Naive thymus-derived CD4-positive, alpha-beta T cell (primary cell): Measurements from ENCODE around the gene PEAR1. TPM values are rescaled to one million over a fixed set of nuclear protein-coding genes. Genes with fewer than 3 reads are reported as not detected.

ENCODE experiments used
- ATAC-seq: fragments of 150-1000 bp; cut with Tn5 transposase; 2 replicates; pipeline ENCODE4 v1.10.0; 2021; ENCODE audit warnings: mild to moderate bottlenecking, moderate library complexity
- CTCF ChIA-PET: fragments of 350-600 bp; sonication (Branson Sonifier 250); formaldehyde crosslinking; loops from one replicate; lab custom pipeline; 2021; ENCODE audit warnings: antibody characterized with exemption; lab: Charles Lee
- POLR2A ChIA-PET: fragments of 350-600 bp; sonication (Branson Sonifier 250); formaldehyde crosslinking; loops from one replicate; lab custom pipeline; 2021; ENCODE audit warnings: antibody characterized with exemption, inconsistent platforms; lab: Charles Lee
- DNase-seq, 9 donors: peaks; one replicate each; pipeline versions ENCODE4 v3.0.0 to v3.0.0-alpha.2; 2020 to 2022; ENCODE audit warnings: mixed read lengths in 1 of 9
- H3K27ac ChIP-seq: one replicate; pipeline ENCODE4 v1.7.0; 2013; ENCODE audit warnings: mild to moderate bottlenecking, low read depth, low read length, moderate library complexity
- H3K27me3 ChIP-seq, 2 donors: one replicate each; pipeline ENCODE4 v1.7.0; 2013; ENCODE audit warnings: low read length in 2 of 2, mild to moderate bottlenecking in 2 of 2, moderate library complexity in 2 of 2; ENCODE audit not compliant: control insufficient read depth in 2 of 2, insufficient read depth in 2 of 2
- H3K36me3 ChIP-seq, 3 experiments: 1 replicate in 2 of 3; 2 replicates in 1 of 3; pipeline ENCODE4 v1.7.0; 2013; ENCODE audit warnings: low read length in 3 of 3, mild to moderate bottlenecking in 3 of 3, moderate library complexity in 1 of 3; ENCODE audit not compliant: insufficient read depth in 3 of 3, control insufficient read depth in 2 of 3
- H3K4me1 ChIP-seq, 2 donors: one replicate each; pipeline ENCODE4 v1.7.0; 2013; ENCODE audit warnings: low read length in 2 of 2, mild to moderate bottlenecking in 2 of 2, moderate library complexity in 1 of 2; ENCODE audit not compliant: control insufficient read depth in 2 of 2, insufficient read depth in 2 of 2
- H3K4me3 ChIP-seq: 2 replicates; pipeline ENCODE4 v1.7.0; 2013; ENCODE audit warnings: mild to moderate bottlenecking, low read length
- H3K9me3 ChIP-seq, 3 experiments: 1 replicate in 2 of 3; 2 replicates in 1 of 3; pipeline ENCODE4 v1.7.0; 2013; ENCODE audit warnings: low read length in 3 of 3; ENCODE audit not compliant: control insufficient read depth in 2 of 3
- H3K27ac Mint-ChIP-seq, 9 donors: one replicate each; pipeline ENCODE4 v1.8.0; 2020 to 2022; ENCODE audit warnings: mixed read lengths in 9 of 9, mild to moderate bottlenecking in 8 of 9, moderate library complexity in 5 of 9, inconsistent platforms in 2 of 9
- H3K27me3 Mint-ChIP-seq, 5 donors: one replicate each; pipeline ENCODE4 v1.8.0; 2021 to 2022; ENCODE audit warnings: mixed read lengths in 5 of 5, mild to moderate bottlenecking in 1 of 5
- H3K36me3 Mint-ChIP-seq, 5 donors: one replicate each; pipeline ENCODE4 v1.8.0; 2020 to 2022; ENCODE audit warnings: mixed read lengths in 5 of 5, mild to moderate bottlenecking in 3 of 5, inconsistent platforms in 1 of 5
- H3K4me1 Mint-ChIP-seq, 7 donors: one replicate each; pipeline ENCODE4 v1.8.0; 2020 to 2022; ENCODE audit warnings: mixed read lengths in 7 of 7, mild to moderate bottlenecking in 3 of 7, inconsistent platforms in 1 of 7
- H3K4me3 Mint-ChIP-seq, 10 donors: one replicate each; pipeline ENCODE4 v1.8.0; 2020 to 2022; ENCODE audit warnings: mild to moderate bottlenecking in 10 of 10, mixed read lengths in 10 of 10, moderate library complexity in 6 of 10, inconsistent platforms in 2 of 10
- H3K9me3 Mint-ChIP-seq, 11 donors: one replicate each; pipeline ENCODE4 v1.8.0; 2020 to 2022; ENCODE audit warnings: mixed read lengths in 11 of 11, mild to moderate bottlenecking in 4 of 11, inconsistent platforms in 1 of 11, moderate library complexity in 1 of 11
- intact Hi-C, 2 donors: fragments of 100-400 bp; cut with micrococcal nuclease; formaldehyde crosslinking; loops; one replicate each; pipeline ENCODE4 v1.15.1; 2023
- microRNA-seq: library from miRNA; unstranded; fragments of <30 nt; microRNA quantifications from one replicate; pipeline ENCODE4 v1.2.0, GENCODE V29; 2022; ENCODE audit warnings: borderline microRNAs expressed
- polyA plus RNA-seq, 2 donors: library from polyadenylated mRNA; unstranded; fragments of 300-500 nt; fragmentation: Illumina TruSeq; gene quantifications; one replicate each; pipeline ENCODE4 v1.2.3, GENCODE V29; 2021
- total RNA-seq, 6 experiments: library from RNA in 5 of 6; stranded (reverse) in 5 of 6; gene quantifications; 1 replicate in 5 of 6; 2 replicates in 1 of 6; pipeline ENCODE4 v1.2.3 and lab custom pipeline; 2021 to 2026

The PEAR1 gene
- total and polyA plus RNA-seq, 7 experiments from 2014 or later: 0.19 to 1.2 (median 0.32) TPM

DNA sequence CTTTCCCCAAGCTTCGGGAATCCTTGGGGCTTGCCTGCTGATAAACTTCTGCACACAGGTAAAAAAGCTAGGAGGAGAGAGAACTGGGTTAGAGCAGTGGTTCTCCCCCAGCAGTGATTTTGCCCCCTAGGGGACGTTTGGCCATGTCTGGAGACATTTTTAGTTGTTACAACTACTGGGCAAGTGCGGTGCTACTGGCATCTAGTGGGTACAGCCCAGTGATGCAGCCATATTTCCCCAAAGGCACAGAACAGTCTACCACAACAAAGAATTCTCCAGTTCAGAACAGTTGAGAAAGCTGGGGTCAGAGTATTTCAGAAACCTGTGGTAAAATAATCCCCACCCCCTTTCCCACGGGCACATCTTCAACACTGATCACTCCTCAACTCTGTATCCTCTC, 68.2 kb downstream of the PEAR1 start:
- peaks cover 0 to 43% (median 0%) of the 10 kb centered on the region in 3 experiments for H3K36me3 ChIP-seq
- intact Hi-C loops: loop anchor here (1.0 to 10.0 kb wide), 5 partner anchors 51 to 173 kb away; partner anchors contain the start of genes ETV3 (in 1 of the 2) and PEAR1 (in 1 of the 2)
- POLR2A ChIA-PET: no interaction called here

DNA sequence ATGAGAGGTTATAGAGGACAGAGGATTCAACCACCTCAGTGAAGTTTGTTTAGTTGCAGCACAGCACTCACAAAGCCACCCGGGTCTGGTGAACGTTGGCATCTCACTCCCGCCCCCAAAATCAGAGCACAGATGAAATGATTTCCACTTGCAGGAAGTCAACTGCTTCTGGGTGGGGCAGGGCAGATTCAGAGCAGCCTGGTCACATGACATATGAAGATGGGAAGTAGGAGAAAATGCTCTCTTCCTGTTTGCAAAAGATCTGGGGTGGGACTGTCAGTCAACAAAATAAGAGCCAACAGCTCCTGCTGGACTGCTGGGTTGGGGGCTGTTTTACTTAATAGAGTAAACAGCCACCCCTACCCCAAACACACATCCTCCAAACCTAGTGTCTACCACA, 70.1 kb downstream of the PEAR1 start:
- Histone ChIP-seq H3K27ac (peak overlapping the region; percentile 59), H3K4me3 (peak overlapping the region; percentile 61), H3K36me3 (peaks cover 0 to 24% (median 0%) of the 10 kb centered on the region in 3 experiments), H3K4me1 (peaks cover 13 to 29% of the 10 kb centered on the region in 2 donors), H3K27me3 (no peaks in the 10 kb centered on the region), H3K9me3 (peaks cover 0 to 6% (median 0%) of the 10 kb centered on the region in 3 experiments)
- intact Hi-C loops: loop anchor here in 1 of 2 donors (10.0 kb wide), 1 partner anchor 171 kb away; the partner anchor contains the start of gene ETV3
- Mint-ChIP-seq H3K9me3 (peaks cover 0 to 10% (median 4%) of the 10 kb centered on the region in 11 donors), H3K36me3 (peaks cover 7 to 31% (median 25%) of the 10 kb centered on the region in 5 donors), H3K4me3 (peak overlapping the region; percentile 81 to 95 (median 91)), H3K27ac (peak overlapping the region; percentile 81 to 96 (median 89)), H3K27me3 (peaks cover 0 to 32% (median 0%) of the 10 kb centered on the region in 5 donors), H3K4me1 (peaks cover 33 to 68% (median 49%) of the 10 kb centered on the region in 7 donors)
- peak; percentile 84 for ATAC-seq
- ChIA-PET CTCF (interaction anchor here (0.6 to 1.3 kb wide), 2 partner anchors 35 to 80 kb away, joined by 3 to 5 read pairs; no protein-coding TSS in a partner anchor), POLR2A (interaction anchor here (0.6 to 1.0 kb wide), 2 partner anchors 175 to 223 kb away, joined by 3 read pairs; partner anchors contain the start of gene MRPL24)
- DNase-seq: peak in 8 of 9 donors; percentile 40 to 78 (median 69)

More for the DNA sequence above, 68.2 kb downstream of the PEAR1 start:
- CTCF ChIA-PET: interaction anchor here (1.0 kb wide), 1 partner anchor 112 kb away, joined by 4 read pairs; no protein-coding TSS in a partner anchor
- Mint-ChIP-seq H3K36me3 (peaks cover 15 to 44% (median 38%) of the 10 kb centered on the region in 5 donors), H3K9me3 (peaks cover 0 to 10% (median 4%) of the 10 kb centered on the region in 11 donors), H3K27me3 (peaks cover 0 to 16% (median 0%) of the 10 kb centered on the region in 5 donors), H3K4me3 (peak overlapping the region; percentile 63 to 94 (median 76)), H3K27ac (peak overlapping the region in 8 of 9 donors; percentile 5 to 77 (median 58)), H3K4me1 (peaks cover 34 to 77% (median 59%) of the 10 kb centered on the region in 7 donors)
- Histone ChIP-seq H3K4me1 (peaks cover 13 to 29% of the 10 kb centered on the region in 2 donors), H3K9me3 (peaks cover 0 to 6% (median 0%) of the 10 kb centered on the region in 3 experiments), H3K4me3 (peak overlapping the region; percentile 5), H3K27ac (no peak overlapping the region), H3K27me3 (no peaks in the 10 kb centered on the region)
- DNase-seq (peak in 7 of 9 donors; percentile 34 to 63 (median 49)), ATAC-seq (peak; percentile 76)

DNA sequence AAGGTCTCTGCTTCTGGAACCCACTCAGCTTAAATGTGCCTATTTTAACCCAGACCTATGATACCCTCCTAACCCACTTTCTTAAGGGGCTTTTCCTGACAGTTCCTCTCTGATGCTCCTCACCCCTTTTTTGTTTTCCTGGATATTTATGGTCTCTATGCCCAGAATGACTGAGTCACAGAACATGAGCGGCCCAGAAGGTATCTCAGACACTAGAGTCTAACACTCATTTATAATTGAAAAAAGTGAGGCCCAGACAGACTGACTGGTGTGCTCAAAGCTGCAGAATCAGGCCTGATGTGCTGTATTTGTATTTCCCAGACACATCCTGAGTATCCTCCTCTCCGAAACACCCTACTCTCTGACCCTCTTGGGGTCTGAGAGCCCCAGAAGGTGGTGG, 70.9 kb downstream of the PEAR1 start:
- peaks cover 13 to 29% of the 10 kb centered on the region in 2 donors for H3K4me1 ChIP-seq
- Mint-ChIP-seq H3K27me3 (peaks cover 0 to 38% (median 0%) of the 10 kb centered on the region in 5 donors), H3K9me3 (peaks cover 0 to 10% (median 4%) of the 10 kb centered on the region in 11 donors), H3K4me3 (peak overlapping the region; percentile 33 to 95 (median 77)), H3K27ac (peak overlapping the region in 8 of 9 donors; percentile 71 to 96 (median 89)), H3K36me3 (peaks cover 3 to 26% (median 17%) of the 10 kb centered on the region in 5 donors), H3K4me1 (peaks cover 29 to 60% (median 46%) of the 10 kb centered on the region in 7 donors)
- ChIA-PET POLR2A (no interaction called here), CTCF (interaction anchor here (1.3 kb wide), 1 partner anchor 36 kb away, joined by 3 read pairs; no protein-coding TSS in a partner anchor)
- no peak overlapping the region for H3K4me3 ChIP-seq
- peaks cover 0 to 16% (median 0%) of the 10 kb centered on the region in 3 experiments for H3K36me3 ChIP-seq
- DNase-seq (no peak), ATAC-seq (no peak)
- H3K27ac ChIP-seq: no peak overlapping the region
- peaks cover 0 to 6% (median 0%) of the 10 kb centered on the region in 3 experiments for H3K9me3 ChIP-seq
- H3K27me3 ChIP-seq: no peaks in the 10 kb centered on the region
- intact Hi-C loops: loop anchor here in 1 of 2 donors (10.0 kb wide), 1 partner anchor 170 kb away; the partner anchor contains the start of gene ETV3

Small RNA genes lying within 50 kb of the gene (microRNA-seq; reads per million reads assigned to microRNA genes)
- not detected for gene MIR765

Other genes with a start within 250 kb of the PEAR1 start
- under 1 TPM in 1 of 5 experiments, not detected in 4; 0.05 TPM for gene NES, start 216.3 kb upstream of the PEAR1 start, total RNA-seq
- not detected for gene NES, start 216.3 kb upstream of the PEAR1 start, polyA plus RNA-seq
- gene CRABP2, start 188.1 kb upstream of the PEAR1 start, total RNA-seq: 1 to 10 TPM in 4 of 5 experiments, under 1 TPM in 1; 0.38 to 2.5 (median 1.4) TPM
- gene CRABP2, start 188.1 kb upstream of the PEAR1 start, polyA plus RNA-seq: 1 to 10 TPM in 1 of 2 donors, under 1 TPM in 1; 0.40 to 1.1 TPM
- gene METTL25B, start 165.2 kb upstream of the PEAR1 start, total RNA-seq: 10 to 100 TPM; 16.0 to 29.8 (median 29.1) TPM
- 1 to 10 TPM; 4.4 to 5.1 TPM for gene METTL25B, start 165.2 kb upstream of the PEAR1 start, polyA plus RNA-seq
- 10 to 100 TPM; 44.7 to 59.9 (median 53.9) TPM for gene ISG20L2, start 165.0 kb upstream of the PEAR1 start, total RNA-seq
- gene ISG20L2, start 165.0 kb upstream of the PEAR1 start, polyA plus RNA-seq: 10 to 100 TPM; 15.3 to 20.6 TPM
- gene MRPL24, start 152.6 kb upstream of the PEAR1 start, total RNA-seq: 10 to 100 TPM; 19.1 to 68.9 (median 47.2) TPM
- 10 to 100 TPM; 86.3 to 98.0 TPM for gene MRPL24, start 152.6 kb upstream of the PEAR1 start, polyA plus RNA-seq
- 100 to 1,000 TPM in 1 of 5 experiments, 10 to 100 TPM in 4; 64.1 to 224 (median 91.2) TPM for gene HDGF, start 142.0 kb upstream of the PEAR1 start, total RNA-seq
- 10 to 100 TPM; 25.0 to 39.3 TPM for gene HDGF, start 142.0 kb upstream of the PEAR1 start, polyA plus RNA-seq
- 10 to 100 TPM; 53.2 to 88.9 (median 61.7) TPM for gene PRCC, start 126.2 kb upstream of the PEAR1 start, total RNA-seq
- gene PRCC, start 126.2 kb upstream of the PEAR1 start, polyA plus RNA-seq: 10 to 100 TPM; 40.9 to 60.8 TPM
- 100 to 1,000 TPM in 1 of 5 experiments, 10 to 100 TPM in 4; 14.7 to 164 (median 54.3) TPM for gene SH2D2A, start 76.9 kb upstream of the PEAR1 start, total RNA-seq
- 10 to 100 TPM; 12.7 to 15.7 TPM for gene SH2D2A, start 76.9 kb upstream of the PEAR1 start, polyA plus RNA-seq
- gene INSRR, start 34.6 kb upstream of the PEAR1 start, total RNA-seq: under 1 TPM in 1 of 5 experiments, not detected in 4; 0.63 TPM
- gene INSRR, start 34.6 kb upstream of the PEAR1 start, polyA plus RNA-seq: not detected
- gene NTRK1, start 32.9 kb upstream of the PEAR1 start, total RNA-seq: 10 to 100 TPM in 1 of 5 experiments, 1 to 10 TPM in 2, not detected in 2; 3.2 to 17.3 (median 3.3) TPM
- under 1 TPM in 1 of 2 donors, not detected in 1; 0.09 TPM for gene NTRK1, start 32.9 kb upstream of the PEAR1 start, polyA plus RNA-seq
- not detected for gene LRRC71, start 26.9 kb downstream of the PEAR1 start, total RNA-seq
- gene LRRC71, start 26.9 kb downstream of the PEAR1 start, polyA plus RNA-seq: not detected
- gene ARHGEF11, start 152.0 kb downstream of the PEAR1 start, total RNA-seq: 10 to 100 TPM; 25.8 to 54.9 (median 38.8) TPM
- 10 to 100 TPM; 30.4 to 32.1 TPM for gene ARHGEF11, start 152.0 kb downstream of the PEAR1 start, polyA plus RNA-seq
- gene ETV3L, start 206.1 kb downstream of the PEAR1 start, total RNA-seq: not detected
- gene ETV3L, start 206.1 kb downstream of the PEAR1 start, polyA plus RNA-seq: not detected
- 10 to 100 TPM; 31.5 to 72.4 (median 53.3) TPM for gene ETV3, start 244.7 kb downstream of the PEAR1 start, total RNA-seq
- 1 to 10 TPM; 4.5 to 5.7 TPM for gene ETV3, start 244.7 kb downstream of the PEAR1 start, polyA plus RNA-seq